ENCODE data around the gene COL25A1.
A peak's percentile ranks its signal among the peaks of the same experiment; 100 is the strongest.
"Not testable (repeated sequence)": the region's sequence is repeated elsewhere in the genome, so short reads cannot be mapped to it uniquely, and the experiment has no call there.

Gene COL25A1

GRCh38 chr4:109015413-109015810, 287.0 kb downstream of the COL25A1 start:
- H3K36me3 Mint-ChIP-seq: no peaks in the 10 kb centered on the region
- no peaks in the 10 kb centered on the region for H3K4me1 Mint-ChIP-seq
- no peaks in the 10 kb centered on the region for H3K9me3 Mint-ChIP-seq
- H3K27me3 Mint-ChIP-seq: no peaks in the 10 kb centered on the region
- DNase-seq: no peak
- ATAC-seq (replicated peaks): no peak
- H3K4me3 Mint-ChIP-seq: no peak overlapping the region
- no peak overlapping the region for H3K27ac Mint-ChIP-seq

DNA sequence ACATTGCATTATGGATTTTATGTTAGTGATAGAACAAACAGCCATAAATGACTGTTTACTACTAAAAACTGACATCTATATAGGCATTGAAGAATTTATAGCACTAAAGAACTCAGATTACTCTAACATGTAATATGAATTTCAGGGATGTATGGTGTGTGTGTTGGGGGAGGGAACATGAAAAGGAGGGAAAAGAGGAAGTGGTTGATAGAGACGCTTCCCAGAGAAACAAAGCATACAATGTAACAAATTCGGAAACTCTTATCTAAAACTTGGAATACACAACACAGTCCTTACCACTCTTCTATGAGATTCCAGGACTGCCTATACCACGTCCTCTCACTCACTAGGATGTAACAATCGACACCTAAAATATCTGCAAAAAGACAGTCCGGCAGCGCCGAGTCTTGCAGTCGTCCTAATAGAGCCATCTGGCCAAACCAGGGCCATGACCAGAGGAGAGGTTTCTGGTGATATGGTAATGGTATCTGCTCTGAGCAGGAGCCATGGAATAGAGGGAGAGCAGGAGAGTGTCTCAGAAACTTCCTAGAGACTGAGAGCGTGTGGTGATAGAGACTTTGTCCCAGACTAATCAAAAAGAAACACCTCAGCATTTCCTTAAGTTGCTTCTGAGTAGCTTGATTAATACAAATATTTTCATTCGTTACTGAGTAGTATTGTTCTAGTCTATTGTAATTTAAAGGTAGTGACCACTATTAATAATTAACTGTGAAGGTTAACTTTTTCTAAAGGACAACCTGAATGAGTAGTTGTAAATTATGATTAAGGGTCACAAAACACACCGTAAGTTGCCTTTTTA, 287.7 kb downstream of the COL25A1 start:
- no peak overlapping the region for H3K27ac Mint-ChIP-seq
- no peaks in the 10 kb centered on the region for H3K36me3 Mint-ChIP-seq
- H3K9me3 Mint-ChIP-seq: no peaks in the 10 kb centered on the region
- H3K27me3 Mint-ChIP-seq: no peaks in the 10 kb centered on the region
- DNase-seq (no peak), ATAC-seq (replicated peaks) (no peak)
- H3K4me1 Mint-ChIP-seq: no peaks in the 10 kb centered on the region
- H3K4me3 Mint-ChIP-seq: no peak overlapping the region

DNA sequence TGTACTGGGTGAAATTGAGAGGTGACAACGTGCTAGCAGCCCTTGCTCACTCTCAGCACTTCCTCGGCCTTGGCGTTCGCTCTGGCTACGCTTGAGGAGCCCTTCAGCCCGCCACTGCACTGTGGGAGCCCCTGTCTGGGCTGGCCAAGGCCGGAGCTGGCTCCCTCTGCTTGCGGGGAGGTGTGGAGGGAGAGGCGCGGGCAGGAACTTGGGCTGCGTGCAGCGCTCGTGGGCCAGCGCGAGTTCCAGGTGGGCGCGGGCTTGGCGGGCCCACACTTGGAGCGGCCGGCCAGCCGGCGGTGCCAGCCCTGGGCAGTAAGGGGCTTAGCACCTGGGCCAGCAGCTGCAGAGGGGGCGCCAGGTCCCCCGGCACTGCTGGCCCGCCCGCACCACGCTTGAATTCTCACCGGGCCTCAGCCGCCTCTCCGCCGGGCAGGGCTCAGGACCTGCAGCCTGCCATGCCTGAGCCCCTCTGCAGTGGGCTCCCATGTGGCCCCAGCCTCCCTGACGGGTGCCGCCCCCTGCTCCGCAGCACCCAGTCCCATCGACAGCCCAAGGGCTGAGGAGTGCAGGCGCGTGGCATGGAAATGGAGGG, 290.1 kb downstream of the COL25A1 start:
- no peaks in the 10 kb centered on the region for H3K9me3 Mint-ChIP-seq
- no peaks in the 10 kb centered on the region for H3K36me3 Mint-ChIP-seq
- H3K27me3 Mint-ChIP-seq: no peaks in the 10 kb centered on the region
- ATAC-seq (replicated peaks): no peak
- DNase-seq: no peak
- H3K4me3 Mint-ChIP-seq: no peak overlapping the region
- no peaks in the 10 kb centered on the region for H3K4me1 Mint-ChIP-seq
- H3K27ac Mint-ChIP-seq: no peak overlapping the region

DNA sequence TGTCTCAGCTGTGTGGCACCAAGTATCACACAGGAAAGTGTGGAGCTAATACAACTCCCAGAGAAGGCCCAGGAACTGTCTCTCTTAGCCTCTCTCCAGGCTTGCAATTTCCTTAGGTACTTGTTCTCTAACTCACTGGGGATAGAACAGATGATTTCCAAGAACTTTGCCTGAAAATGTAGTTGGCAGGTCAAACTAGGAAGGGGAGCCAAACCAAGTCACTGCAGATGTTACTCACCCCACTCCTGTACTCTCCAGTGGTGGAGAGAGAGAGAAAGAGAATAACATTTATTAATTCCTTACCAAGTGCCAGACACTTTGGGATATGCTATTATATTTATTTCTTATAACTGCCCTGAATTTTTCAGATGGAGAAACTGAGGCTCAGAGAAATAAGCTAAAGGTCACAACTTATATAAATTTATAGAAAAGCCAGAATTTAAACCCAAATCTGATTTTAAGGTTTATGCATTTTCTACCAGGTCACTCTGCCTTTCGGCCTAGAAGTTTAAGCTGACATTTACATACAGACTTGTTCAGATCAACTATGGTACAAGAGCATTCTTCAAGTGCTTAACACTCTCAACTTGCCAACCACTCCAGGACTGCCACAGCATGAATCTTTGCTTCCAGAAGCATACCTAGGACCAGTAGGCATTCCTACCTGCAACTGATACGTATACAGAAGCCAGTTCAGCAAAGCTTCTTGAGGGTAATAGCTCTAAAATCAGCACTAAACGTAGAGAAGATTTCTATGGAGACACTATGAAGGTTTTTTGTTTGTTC, 291.0 kb downstream of the COL25A1 start:
- ATAC-seq (replicated peaks): no peak
- H3K27ac Mint-ChIP-seq: no peak overlapping the region
- no peaks in the 10 kb centered on the region for H3K9me3 Mint-ChIP-seq
- no peak overlapping the region for H3K4me3 Mint-ChIP-seq
- H3K36me3 Mint-ChIP-seq: no peaks in the 10 kb centered on the region
- H3K4me1 Mint-ChIP-seq: no peaks in the 10 kb centered on the region
- DNase-seq: no peak
- H3K27me3 Mint-ChIP-seq: no peaks in the 10 kb centered on the region

DNA sequence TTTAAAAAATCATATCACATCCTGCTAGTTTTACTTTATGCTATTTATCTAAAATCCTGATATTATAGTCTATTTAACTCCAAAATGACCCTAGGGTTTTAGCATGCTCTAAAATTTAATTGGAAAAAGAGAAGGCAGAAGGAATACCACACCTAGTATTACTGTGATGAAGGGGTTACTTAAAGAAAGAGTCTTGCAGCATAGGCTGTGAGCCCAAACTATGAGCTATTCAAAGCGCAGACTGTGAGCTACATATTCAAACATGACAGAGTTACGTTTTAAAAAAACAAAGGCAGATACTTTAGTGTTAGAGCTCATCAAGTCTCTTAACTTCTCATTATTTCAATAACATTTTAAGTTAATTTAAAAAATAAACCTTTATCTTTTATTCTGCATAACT, 291.9 kb downstream of the COL25A1 start:
- ATAC-seq (replicated peaks): no peak
- H3K4me3 Mint-ChIP-seq: no peak overlapping the region
- DNase-seq: no peak

DNA sequence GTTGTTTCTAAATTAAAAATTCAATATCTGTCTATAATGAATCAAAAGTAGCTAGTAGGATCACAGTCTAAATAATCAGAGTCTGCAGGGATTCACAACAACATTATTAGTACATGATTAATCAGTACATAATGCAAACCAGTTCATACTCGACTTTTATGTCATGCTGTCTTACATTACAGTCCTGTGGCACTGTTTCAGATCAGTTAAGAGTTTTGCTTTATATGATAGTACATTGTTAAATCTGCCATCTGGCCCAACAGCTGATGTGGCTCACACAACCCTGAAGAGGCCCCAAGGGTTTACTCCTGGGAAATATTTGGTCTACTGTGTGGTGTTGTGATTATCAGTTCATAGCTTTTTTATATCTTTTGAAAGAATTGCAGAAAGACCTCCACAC, 292.5 kb downstream of the COL25A1 start:
- no peaks in the 10 kb centered on the region for H3K9me3 Mint-ChIP-seq
- ATAC-seq (replicated peaks) (no peak), DNase-seq (no peak)
- no peaks in the 10 kb centered on the region for H3K36me3 Mint-ChIP-seq
- no peaks in the 10 kb centered on the region for H3K4me1 Mint-ChIP-seq
- H3K4me3 Mint-ChIP-seq: no peak overlapping the region
- H3K27ac Mint-ChIP-seq: no peak overlapping the region
- H3K27me3 Mint-ChIP-seq: no peaks in the 10 kb centered on the region

More for the DNA sequence above, 291.9 kb downstream of the COL25A1 start:
- Mint-ChIP-seq H3K9me3 (no peaks in the 10 kb centered on the region), H3K36me3 (no peaks in the 10 kb centered on the region), H3K4me1 (no peaks in the 10 kb centered on the region), H3K27me3 (no peaks in the 10 kb centered on the region), H3K27ac (no peak overlapping the region)

GRCh38 chr4:109007976-109008375, 294.5 kb downstream of the COL25A1 start:
- Mint-ChIP-seq H3K27ac (no peak overlapping the region), H3K9me3 (peaks cover 0 to 2% of the 10 kb centered on the region in 2 donors), H3K4me3 (no peak overlapping the region), H3K36me3 (no peaks in the 10 kb centered on the region), H3K27me3 (no peaks in the 10 kb centered on the region), H3K4me1 (no peaks in the 10 kb centered on the region)
- DNase-seq: no peak
- no peak for ATAC-seq (replicated peaks)

- Mint-ChIP-seq H3K27ac (no peak overlapping the region), H3K4me1 (no peaks in the 10 kb centered on the region), H3K36me3 (no peaks in the 10 kb centered on the region), H3K27me3 (no peaks in the 10 kb centered on the region), H3K9me3 (peaks cover 0 to 2% of the 10 kb centered on the region in 2 donors), H3K4me3 (no peak overlapping the region)
- DNase-seq (no peak), ATAC-seq (replicated peaks) (no peak)
Observed at GRCh38 chr4:109005523-109005922, 296.9 kb downstream of the COL25A1 start.

- Mint-ChIP-seq H3K9me3 (peaks cover 0 to 2% of the 10 kb centered on the region in 2 donors), H3K36me3 (no peaks in the 10 kb centered on the region)
- ATAC-seq (replicated peaks): no peak
Observed at GRCh38 chr4:109004418-109004817, 298.0 kb downstream of the COL25A1 start.

DNA sequence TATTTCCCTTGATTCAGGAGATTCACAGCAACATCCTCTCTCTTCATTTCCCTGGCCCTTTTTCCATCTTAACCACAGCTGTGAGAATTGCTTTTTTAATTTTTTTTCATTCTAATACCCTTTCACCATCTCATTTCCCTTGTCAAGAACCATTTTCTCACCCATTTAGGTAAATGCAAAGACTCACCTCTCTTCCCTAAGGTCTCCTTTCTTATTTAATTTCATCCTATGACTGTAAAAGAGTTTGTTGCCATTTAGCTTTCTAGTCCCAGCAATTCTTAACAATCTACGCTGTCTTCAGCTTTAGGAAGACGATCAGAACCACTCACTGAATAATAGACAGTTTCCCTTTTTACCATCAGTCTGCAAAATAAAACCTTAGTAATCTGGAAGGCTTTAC, 298.5 kb downstream of the COL25A1 start:
- no peak for ATAC-seq (replicated peaks)

More at GRCh38 chr4:109004418-109004817, 298.0 kb downstream of the COL25A1 start:
- Mint-ChIP-seq H3K4me1 (no peaks in the 10 kb centered on the region), H3K27ac (no peak overlapping the region), H3K4me3 (no peak overlapping the region), H3K27me3 (no peaks in the 10 kb centered on the region)
- DNase-seq: no peak

DNA sequence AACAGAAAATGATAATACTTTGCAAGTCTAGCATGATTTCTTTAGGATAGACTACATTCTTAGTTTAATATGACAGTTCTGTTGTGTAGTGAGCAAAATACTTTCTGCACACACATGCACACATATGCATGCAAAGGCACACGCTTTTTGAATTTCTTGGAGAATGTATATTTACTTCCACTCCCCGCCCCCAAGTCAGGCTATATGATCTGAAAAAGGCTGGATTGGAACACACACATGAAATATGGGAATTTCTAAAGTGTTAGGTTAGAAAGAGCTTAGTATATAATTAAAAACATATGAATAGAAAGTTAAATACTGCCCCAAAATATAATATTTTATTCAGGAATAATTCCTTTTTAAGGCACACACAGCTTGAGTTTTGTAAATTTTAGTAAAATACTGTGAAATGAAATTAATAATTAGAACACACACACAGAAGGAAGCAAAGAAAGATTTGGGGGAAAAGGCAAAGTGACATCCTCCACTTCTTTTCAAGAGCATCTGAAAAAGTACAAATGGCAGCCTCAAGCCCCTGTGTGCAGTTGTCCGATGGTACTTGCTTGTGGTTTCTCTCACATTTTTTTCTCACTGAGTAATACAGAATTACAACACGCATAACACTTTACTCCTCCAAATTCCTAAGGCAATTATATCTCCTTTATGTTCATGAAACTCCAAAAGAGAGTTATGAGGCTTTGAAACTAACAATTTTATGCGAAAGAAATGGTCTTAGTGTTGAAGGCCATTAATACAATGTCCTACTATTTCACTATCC, 310.7 kb downstream of the COL25A1 start:
- no peaks in the 10 kb centered on the region for H3K36me3 Mint-ChIP-seq
- DNase-seq (no peak), ATAC-seq (replicated peaks) (no peak)

More for the DNA sequence above, 298.5 kb downstream of the COL25A1 start:
- no peaks in the 10 kb centered on the region for H3K4me1 Mint-ChIP-seq
- H3K27ac Mint-ChIP-seq: no peak overlapping the region
- H3K9me3 Mint-ChIP-seq: peaks cover 0 to 2% of the 10 kb centered on the region in 2 donors
- no peaks in the 10 kb centered on the region for H3K27me3 Mint-ChIP-seq
- H3K4me3 Mint-ChIP-seq: no peak overlapping the region
- DNase-seq: no peak
- no peaks in the 10 kb centered on the region for H3K36me3 Mint-ChIP-seq

GRCh38 chr4:108988464-108989195, 313.8 kb downstream of the COL25A1 start:
- H3K4me3 Mint-ChIP-seq: no peak overlapping the region
- no peaks in the 10 kb centered on the region for H3K9me3 Mint-ChIP-seq
- ATAC-seq (replicated peaks) (peak in 1 of 2 donors; percentile 36), DNase-seq (no peak)
- peaks cover 0 to under 1% of the 10 kb centered on the region in 2 donors for H3K27me3 Mint-ChIP-seq
- no peaks in the 10 kb centered on the region for H3K4me1 Mint-ChIP-seq
- no peak overlapping the region for H3K27ac Mint-ChIP-seq
- no peaks in the 10 kb centered on the region for H3K36me3 Mint-ChIP-seq

More for the DNA sequence above, 310.7 kb downstream of the COL25A1 start:
- Mint-ChIP-seq H3K27ac (no peak overlapping the region), H3K4me3 (no peak overlapping the region), H3K9me3 (no peaks in the 10 kb centered on the region), H3K4me1 (no peaks in the 10 kb centered on the region), H3K27me3 (peaks cover 0 to 5% of the 10 kb centered on the region in 2 donors)

- not testable (repeated sequence) for H3K27ac Mint-ChIP-seq; H3K27me3 Mint-ChIP-seq; H3K4me3 Mint-ChIP-seq; ATAC-seq (replicated peaks); DNase-seq; H3K4me1 Mint-ChIP-seq; H3K9me3 Mint-ChIP-seq; H3K36me3 Mint-ChIP-seq
Observed at GRCh38 chr4:108984495-108984894, 318.0 kb downstream of the COL25A1 start.
